HEK293T (cell line): ENCODE results near the gene CAMKMT.

Source experiments
- ARNT ChIP-seq: fragments of 450-650 bp; IDR thresholded peaks from 2 replicates; pipeline ENCODE4 v1.6.1; 2017; ENCODE audit warnings: mild to moderate bottlenecking
- BHLHE40 ChIP-seq: fragments of 450-650 bp; IDR thresholded peaks from 2 replicates; pipeline ENCODE4 v1.6.1; 2016; ENCODE audit warnings: mild to moderate bottlenecking, moderate library complexity, borderline replicate concordance
- CTBP1 ChIP-seq: fragments of 450-650 bp; IDR thresholded peaks from 2 replicates; pipeline ENCODE4 v1.6.1; 2016; ENCODE audit warnings: borderline replicate concordance
- ELF4 ChIP-seq: fragments of 450-650 bp; IDR thresholded peaks from 2 replicates; pipeline ENCODE4 v1.6.1; 2017; ENCODE audit warnings: antibody characterized with exemption
- HDGF ChIP-seq: fragments of 450-650 bp; IDR thresholded peaks from 2 replicates; pipeline ENCODE4 v1.6.1; 2017; ENCODE audit warnings: antibody characterized with exemption, borderline replicate concordance
- L3MBTL2 ChIP-seq: fragments of 450-650 bp; conservative IDR thresholded peaks from 2 replicates; pipeline ENCODE4 v1.6.1; 2016; ENCODE audit warnings: mild to moderate bottlenecking
- NFRKB ChIP-seq: fragments of 450-650 bp; IDR thresholded peaks from 2 replicates; pipeline ENCODE4 v1.6.1; 2016; ENCODE audit warnings: mild to moderate bottlenecking, moderate library complexity
- PKNOX1 ChIP-seq: fragments of 450-650 bp; IDR thresholded peaks from 2 replicates; pipeline ENCODE4 v1.6.1; 2016
- SP1 ChIP-seq: fragments of 450-650 bp; IDR thresholded peaks from 2 replicates; pipeline ENCODE4 v1.6.1; 2017
- SUZ12 ChIP-seq: fragments of 450-650 bp; IDR thresholded peaks from 2 replicates; pipeline ENCODE4 v1.6.1; 2016; ENCODE audit warnings: mild to moderate bottlenecking

GRCh38 chr2:44635725-44636124 lies 274.0 kb downstream of the CAMKMT start:
- TF ChIP-seq PKNOX1 (no peak), HDGF (no peak), BHLHE40 (no peak), SP1 (no peak), NFRKB (no peak), CTBP1 (no peak), ELF4 (no peak), SUZ12 (no peak), L3MBTL2 (no peak), ARNT (no peak)
